Measurements from ENCODE around the gene ABCG1.

The ABCG1 gene

DNA sequence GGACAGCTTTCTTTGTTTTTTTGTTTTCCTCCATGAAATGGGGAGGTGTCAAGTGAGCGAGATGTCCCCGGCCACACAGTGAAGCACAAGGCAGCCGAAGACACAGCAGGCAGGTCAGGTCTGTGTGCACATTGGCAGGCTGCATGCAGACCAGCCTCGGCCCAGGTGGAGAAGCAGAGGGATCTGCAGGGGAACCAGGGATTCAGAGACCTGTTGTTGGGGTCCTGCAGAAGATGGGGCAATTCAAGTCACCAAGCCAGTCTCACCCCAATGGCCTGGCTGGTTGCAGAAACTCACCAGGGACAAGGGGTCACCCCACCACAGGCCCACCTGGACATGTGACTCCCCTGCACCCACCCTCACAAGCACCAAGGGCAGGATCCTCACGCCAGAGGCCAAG lies 4.0 kb upstream of the ABCG1 start:
- DNase-seq (ENCODE audit: low read depth): no peak

DNA sequence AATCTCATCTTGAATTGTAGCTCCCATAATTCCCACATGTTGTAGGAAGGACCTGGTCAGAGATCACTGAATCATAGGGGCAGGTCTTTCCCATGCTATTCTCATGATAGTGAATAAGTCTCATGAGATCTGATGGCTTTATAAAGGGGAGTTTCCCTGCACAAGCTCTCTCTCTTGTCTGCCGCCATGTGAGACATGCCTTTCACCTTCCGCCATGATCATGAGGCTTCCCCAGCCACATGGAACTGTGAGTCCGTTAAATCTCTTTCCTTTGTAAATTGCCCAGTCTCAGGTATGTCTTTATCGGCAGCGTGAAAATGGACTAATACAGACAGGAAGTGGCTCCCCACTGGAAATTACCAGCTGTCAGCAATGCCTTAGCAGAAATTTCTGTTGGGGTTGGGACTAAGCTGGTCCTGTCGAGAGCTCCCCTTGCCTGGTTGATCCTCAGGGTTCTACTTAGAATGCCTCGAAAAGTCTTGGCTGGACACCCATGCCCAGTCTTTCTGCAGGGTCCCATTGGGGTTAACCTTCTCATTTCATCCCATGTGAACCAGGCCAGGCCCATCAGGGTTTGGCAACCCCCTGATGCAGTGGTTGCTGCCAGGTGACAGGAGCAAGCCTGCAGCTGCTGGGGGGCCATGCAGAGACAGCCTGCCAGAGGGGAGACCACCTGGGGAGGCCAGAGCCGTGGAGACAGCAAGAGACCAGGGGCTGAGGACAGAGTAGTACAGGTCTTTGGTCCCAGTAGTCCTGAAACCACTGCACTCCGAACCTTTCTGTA lies 2.8 kb upstream of the ABCG1 start:
- no peak for DNase-seq (ENCODE audit: low read depth)

- no peak for DNase-seq (ENCODE audit: low read depth)
Observed at GRCh38 chr21:42216726-42217572, 2.0 kb upstream of the ABCG1 start.

DNA sequence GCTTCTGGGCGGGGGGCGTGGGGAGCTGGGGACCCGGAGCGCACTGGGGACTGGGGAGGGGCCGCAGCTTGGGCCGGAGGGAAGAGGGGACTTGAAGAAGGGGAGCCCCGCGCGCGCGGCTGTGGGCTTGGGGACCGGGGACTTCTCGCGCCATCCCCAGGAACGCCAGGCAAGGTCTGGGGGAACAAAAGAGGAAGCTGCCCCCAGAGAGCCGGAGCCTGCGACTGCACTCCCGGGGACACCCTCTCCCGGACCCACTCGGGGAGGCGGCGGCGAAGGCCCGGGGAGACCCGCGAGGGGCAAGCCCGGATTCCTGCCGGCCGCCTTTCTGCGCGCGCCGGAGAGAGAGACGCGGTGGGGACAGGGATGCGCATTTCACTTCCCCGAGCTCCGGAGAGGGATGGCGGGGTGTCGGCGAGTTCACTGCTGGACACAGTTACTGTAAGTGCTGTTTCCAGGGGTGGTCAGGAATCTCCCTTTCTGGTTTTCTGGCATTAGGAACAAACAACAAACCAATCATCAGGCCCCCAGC lies 732 bp downstream of the ABCG1 start:
- DNase-seq (ENCODE audit: low read depth): no peak

DNA sequence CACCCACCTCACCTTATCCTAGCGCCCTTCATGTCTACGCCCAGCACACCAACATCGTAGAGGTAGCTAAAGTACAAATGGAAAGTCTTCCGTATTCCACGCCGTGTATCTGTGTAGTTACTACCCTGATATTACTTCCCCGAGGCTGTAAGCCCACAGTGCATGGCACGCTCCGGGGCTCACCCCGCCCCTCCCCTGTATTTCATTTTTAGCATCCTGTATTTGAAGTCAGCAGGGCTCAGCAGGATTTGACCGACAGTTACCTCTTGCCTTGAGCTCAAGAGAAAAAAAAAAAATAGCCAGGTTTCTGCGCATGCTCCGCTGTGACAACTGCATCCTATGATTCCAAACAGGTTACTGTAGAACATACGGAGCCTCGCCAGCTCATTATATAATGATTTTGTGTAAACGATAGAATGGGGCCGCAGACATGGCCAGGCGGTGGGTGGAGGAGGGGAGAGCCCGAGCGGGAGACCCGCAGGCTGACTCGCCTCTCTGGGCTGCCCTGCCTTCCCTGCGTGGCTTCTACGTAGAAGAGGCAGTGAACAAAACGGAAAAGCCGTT lies 1.3 kb downstream of the ABCG1 start:
- no peak for DNase-seq (ENCODE audit: low read depth)

DNA sequence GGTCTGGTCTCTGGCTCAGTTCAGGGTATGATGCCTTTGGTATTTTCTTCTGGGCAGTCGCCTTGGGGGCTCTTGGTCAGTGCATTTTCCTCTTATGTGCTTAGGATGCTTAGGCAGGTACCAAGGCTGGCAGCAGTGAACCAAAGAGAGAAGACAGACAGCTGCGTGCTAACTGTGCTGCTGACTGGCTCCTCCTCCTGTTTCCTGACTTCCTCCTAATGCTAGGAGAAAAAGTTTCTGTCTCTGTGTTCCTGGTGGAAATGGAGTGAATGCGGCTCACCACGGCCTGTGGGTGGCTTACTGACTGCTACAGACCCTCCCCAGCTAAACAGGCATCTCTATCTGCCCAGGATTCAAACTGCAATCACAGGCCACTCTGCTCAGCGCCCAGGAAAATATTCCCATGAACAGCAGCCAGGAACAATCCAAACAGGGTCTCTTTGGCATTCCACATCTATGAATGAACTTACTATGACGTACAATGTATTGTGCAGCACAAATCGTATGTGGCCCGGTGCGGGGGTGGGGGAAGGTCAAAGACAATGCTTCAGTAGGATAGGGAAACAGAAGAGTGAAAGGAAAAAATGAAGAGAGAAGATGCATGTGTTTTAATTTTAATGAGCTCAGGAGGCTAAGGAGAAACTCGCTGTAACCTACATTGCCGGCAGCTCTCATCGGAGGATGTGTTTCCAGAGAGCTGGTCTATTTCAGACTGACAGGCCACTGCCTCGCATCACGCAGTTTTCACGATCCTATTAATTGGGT lies 2.8 kb downstream of the ABCG1 start:
- DNase-seq (ENCODE audit: low read depth): no peak

DNA sequence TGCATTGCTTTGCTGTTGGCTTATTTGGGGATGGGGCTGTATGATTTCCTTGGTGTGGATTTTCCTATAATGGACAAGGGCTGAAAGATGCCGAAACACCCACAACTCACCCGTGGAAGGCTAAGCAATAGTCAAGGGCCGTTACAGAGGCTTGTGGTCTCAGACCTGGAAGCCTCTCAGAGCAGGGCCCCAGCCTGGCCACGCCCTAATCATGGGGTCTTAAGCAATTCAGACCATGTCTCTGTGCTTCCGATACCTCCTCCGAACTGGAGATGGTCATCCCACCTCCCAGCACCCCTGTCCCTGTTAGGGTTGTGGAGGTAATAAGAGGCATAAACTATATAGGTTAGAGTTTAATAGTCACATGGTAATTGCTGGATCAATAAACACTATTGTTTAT lies 3.4 kb downstream of the ABCG1 start:
- no peak for DNase-seq (ENCODE audit: low read depth)

GRCh38 chr21:42222821-42223390 lies 4.0 kb downstream of the ABCG1 start:
- no peak for DNase-seq (ENCODE audit: low read depth)

DNA sequence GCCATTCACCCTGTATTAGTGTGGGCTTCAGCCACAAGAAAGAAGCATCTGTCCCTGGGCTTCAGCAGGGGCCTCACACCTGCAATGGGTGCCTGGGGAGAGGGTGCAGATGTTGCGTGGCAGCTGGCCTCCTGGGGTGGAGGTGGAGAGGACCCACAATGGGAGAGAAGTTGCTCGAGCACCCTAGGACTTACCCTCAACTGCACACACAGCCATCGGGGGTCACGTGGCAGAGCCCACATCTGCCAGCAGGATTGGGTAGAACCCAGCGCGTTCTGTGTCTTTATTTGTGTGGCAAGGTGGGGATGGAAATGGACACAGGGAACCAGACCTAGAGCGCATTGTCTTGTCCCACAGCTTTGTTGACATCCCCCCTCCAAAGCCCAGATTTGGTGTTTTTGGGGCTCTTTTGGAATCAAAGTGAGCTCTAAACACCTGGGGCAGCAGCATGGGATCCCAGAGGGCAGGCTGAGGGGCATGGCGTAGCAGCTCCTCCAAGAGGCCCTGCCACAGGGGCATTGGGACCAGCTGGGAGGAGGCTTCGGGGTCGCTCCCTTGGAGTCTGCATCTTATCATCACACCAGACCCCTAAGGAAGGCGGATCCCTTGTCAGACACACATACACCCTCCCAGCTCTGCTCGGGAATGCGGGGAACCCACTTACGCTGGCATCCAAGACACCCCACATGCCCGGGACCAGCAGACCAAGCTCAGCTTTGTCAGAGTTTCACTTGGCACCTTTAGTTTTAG lies 5.1 kb downstream of the ABCG1 start:
- DNase-seq (ENCODE audit: low read depth): no peak

- no peak for DNase-seq (ENCODE audit: low read depth)
Observed at GRCh38 chr21:42225042-42225441, 6.1 kb downstream of the ABCG1 start.

DNA sequence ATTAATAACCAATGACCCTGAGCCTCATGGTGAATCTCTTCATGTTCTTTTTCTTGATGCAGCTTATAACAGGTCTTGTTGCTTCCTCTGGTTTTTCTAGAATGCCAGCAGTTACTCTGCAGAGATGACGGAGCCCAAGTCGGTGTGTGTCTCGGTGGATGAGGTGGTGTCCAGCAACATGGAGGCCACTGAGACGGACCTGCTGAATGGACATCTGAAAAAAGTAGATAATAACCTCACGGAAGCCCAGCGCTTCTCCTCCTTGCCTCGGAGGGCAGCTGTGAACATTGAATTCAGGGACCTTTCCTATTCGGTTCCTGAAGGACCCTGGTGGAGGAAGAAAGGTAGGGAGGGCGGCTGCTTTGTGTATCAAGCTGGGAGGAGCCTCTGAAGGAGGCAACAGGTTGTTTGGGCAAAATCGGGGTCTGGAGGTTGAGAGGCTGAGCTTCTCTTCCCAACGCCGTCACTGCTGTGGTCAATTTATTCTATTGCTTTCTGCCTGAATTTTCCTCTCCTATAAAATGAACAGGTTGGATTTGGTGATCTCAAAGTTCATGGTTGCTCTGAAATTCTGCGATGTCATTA lies 6.7 kb downstream of the ABCG1 start:
- DNase-seq (ENCODE audit: low read depth): no peak

- DNase-seq (ENCODE audit: low read depth): no peak
Observed at GRCh38 chr21:42226626-42227025, 7.7 kb downstream of the ABCG1 start.

- DNase-seq (ENCODE audit: low read depth): peak; percentile 84
Observed at GRCh38 chr21:42227909-42228708, 9.2 kb downstream of the ABCG1 start.

- no peak for DNase-seq (ENCODE audit: low read depth)
Observed at GRCh38 chr21:42228709-42229220, 9.8 kb downstream of the ABCG1 start.

GRCh38 chr21:42229676-42230075 lies 10.7 kb downstream of the ABCG1 start:
- DNase-seq (ENCODE audit: low read depth): no peak

GRCh38 chr21:42230178-42230577 lies 11.2 kb downstream of the ABCG1 start:
- DNase-seq (ENCODE audit: low read depth): no peak

DNA sequence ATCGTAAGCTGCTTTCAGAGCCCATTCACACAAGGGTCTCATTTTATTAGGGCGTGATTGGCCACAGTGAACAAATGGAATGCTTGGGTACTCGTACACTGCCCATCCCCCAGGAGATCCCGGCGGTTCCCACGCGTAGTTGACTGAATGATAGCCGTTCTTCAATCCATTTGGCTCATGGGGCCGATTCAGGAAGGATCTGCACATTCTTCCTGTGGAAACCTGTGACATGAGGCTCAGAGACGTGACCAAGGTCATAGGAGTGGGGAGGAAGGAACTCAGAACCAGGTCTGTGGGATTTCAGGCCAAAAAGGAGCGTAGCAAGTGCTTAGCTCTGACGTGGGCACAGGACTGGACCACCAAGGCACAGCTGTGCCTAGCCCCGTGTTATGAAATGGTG lies 11.7 kb downstream of the ABCG1 start:
- DNase-seq (ENCODE audit: low read depth): no peak

- DNase-seq (ENCODE audit: low read depth): no peak
Observed at GRCh38 chr21:42231756-42232155, 12.8 kb downstream of the ABCG1 start.

DNA sequence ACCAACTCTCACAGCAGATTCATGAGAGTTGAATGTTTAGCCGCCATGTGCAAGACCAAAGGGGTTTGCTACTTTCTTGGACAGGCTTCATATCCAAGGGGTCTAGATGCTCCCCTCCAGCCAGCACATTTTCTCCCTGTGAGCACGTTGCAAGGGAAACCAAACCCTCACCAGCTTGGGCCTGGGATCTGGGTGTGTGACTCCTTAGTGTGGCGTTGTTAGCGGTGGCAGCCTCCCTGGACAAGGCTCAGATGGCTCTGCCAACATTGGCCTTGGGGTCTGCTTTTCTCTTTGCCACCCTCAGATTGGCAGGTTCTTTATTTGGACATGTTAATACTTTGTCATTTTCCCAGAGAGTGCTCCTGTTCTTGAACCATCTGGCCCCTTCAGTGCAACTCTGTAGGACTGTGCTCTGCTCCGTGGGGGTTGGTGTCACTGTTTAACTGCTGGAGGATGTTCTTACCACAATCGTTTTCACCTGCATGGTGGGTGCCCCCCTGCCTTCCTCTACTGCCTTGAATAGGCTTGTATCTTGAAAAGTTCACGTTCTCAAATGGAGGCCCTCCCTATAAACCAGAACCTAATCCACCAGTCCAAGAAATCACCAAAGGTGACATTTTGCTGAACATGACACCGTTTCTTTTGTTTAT lies 13.4 kb downstream of the ABCG1 start:
- DNase-seq (ENCODE audit: low read depth): no peak
